Left ventricle myocardium inferior (tissue), 1 donor: ENCODE results near the gene SLC17A2. TPM values are rescaled to one million over a fixed set of nuclear protein-coding genes. Genes with fewer than 3 reads are reported as not detected.
A peak's percentile ranks its signal among the peaks of the same experiment; 100 is the strongest.

Experiments
- DNase-seq: peaks from one replicate; pipeline ENCODE4 v3.0.0-alpha.2; 2020
- H3K27ac ChIP-seq: fragments of 200-600 bp; replicated peaks from 2 replicates; pipeline ENCODE4 v1.8.0; 2021
- H3K27me3 ChIP-seq: fragments of 200-600 bp; 2 replicates; pipeline ENCODE4 v1.8.0; 2021; ENCODE audit warnings: low read depth
- H3K36me3 ChIP-seq: fragments of 200-600 bp; 2 replicates; pipeline ENCODE4 v1.8.0; 2021
- H3K4me1 ChIP-seq: fragments of 200-600 bp; 2 replicates; pipeline ENCODE4 v1.8.0; 2021
- H3K4me3 ChIP-seq: fragments of 200-600 bp; 2 replicates; pipeline ENCODE4 v1.8.0; 2021; ENCODE audit warnings: mild to moderate bottlenecking, moderate library complexity
- H3K9me3 ChIP-seq: fragments of 200-600 bp; replicated peaks from 2 replicates; pipeline ENCODE4 v1.8.0; 2021
- intact Hi-C: fragments of 100-400 bp; cut with micrococcal nuclease; formaldehyde crosslinking; loops from one replicate; pipeline ENCODE4 v1.11.0; 2022
- long read RNA-seq: library from polyadenylated mRNA; unstranded; transcript quantifications from one replicate; pipeline ENCODE4 v2.0.0, GENCODE V29; 2021
- total RNA-seq: library from RNA; stranded (reverse); fragmentation: NEBNext Ultra II Directional; extraction: Animal tissue kit (Norgen Biotek cat#: 25700); gene quantifications from one replicate; pipeline ENCODE4 v1.2.1, GENCODE V29; 2021
- TF ChIP-seq, protein P1 (sequence below): fragments of 200-600 bp; IDR thresholded peaks from 2 replicates; pipeline ENCODE4 v1.8.0; 2021; ENCODE audit warnings: antibody characterized with exemption, mild to moderate bottlenecking, borderline replicate concordance
- donor health status: DM: no; HTN: yes; CAD: no; lungs with severe emphysema.

Gene SLC17A2, protein sequence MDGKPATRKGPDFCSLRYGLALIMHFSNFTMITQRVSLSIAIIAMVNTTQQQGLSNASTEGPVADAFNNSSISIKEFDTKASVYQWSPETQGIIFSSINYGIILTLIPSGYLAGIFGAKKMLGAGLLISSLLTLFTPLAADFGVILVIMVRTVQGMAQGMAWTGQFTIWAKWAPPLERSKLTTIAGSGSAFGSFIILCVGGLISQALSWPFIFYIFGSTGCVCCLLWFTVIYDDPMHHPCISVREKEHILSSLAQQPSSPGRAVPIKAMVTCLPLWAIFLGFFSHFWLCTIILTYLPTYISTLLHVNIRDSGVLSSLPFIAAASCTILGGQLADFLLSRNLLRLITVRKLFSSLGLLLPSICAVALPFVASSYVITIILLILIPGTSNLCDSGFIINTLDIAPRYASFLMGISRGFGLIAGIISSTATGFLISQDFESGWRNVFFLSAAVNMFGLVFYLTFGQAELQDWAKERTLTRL
- not detected for total RNA-seq
- long read RNA-seq, result 0 reads

DNA sequence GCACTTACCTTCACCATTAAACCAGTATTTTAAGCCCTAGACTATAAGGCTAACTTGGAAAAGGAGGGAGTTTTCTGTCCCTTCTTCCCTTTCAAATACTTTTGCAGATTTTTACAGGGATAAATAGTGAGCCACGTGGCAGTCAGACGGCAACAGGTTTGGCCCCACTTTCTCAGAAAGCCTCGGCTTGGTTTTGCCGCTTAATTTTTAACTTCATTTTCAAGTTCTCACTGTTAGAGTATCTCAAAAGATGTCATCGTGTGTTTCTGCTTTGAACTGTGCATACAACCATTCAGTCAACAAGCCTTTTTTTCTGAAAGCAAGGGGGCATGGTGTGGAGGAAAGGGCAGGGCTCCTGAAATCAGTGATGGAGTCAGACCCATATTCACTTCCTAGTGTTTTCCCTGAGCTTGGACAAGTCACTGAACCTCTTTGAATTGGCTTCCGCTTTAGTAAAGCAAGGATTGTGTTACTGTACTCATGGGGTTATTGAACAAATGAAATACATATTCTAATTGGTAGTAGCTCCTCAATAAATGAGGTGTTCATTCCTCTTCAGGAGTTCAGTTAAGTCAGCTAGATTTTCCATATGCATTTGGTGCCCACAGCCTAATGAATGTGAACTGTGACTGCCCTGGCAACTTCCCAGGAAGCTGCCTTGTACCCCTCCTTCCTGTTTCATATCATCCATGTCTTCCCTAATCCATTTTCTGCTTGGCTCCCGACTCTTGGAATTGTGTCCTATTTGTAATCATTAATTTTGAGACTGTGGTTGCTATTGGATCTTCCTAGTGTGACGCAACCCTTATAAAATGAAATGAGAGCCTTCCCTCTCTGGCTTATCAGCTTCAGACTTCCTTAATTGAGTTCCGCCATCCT, at the start of gene SLC17A2:
SLC17A2 (minus strand) TSS at position 160 of the 879 bp plus-strand sequence. CDS start 4,895 bp downstream, outside the sequence.
- DNase-seq, result no peak
- Histone ChIP-seq H3K4me1 (no peaks in the 10 kb centered on the region), H3K27ac (no peak within 1 kb of the TSS), H3K9me3 (no peaks in the 10 kb centered on the region), H3K4me3 (no peak within 1 kb of the TSS), H3K27me3 (no peaks in the 10 kb centered on the region), H3K36me3 (no peaks in the 10 kb centered on the region)
- TF ChIP-seq, protein P1, sequence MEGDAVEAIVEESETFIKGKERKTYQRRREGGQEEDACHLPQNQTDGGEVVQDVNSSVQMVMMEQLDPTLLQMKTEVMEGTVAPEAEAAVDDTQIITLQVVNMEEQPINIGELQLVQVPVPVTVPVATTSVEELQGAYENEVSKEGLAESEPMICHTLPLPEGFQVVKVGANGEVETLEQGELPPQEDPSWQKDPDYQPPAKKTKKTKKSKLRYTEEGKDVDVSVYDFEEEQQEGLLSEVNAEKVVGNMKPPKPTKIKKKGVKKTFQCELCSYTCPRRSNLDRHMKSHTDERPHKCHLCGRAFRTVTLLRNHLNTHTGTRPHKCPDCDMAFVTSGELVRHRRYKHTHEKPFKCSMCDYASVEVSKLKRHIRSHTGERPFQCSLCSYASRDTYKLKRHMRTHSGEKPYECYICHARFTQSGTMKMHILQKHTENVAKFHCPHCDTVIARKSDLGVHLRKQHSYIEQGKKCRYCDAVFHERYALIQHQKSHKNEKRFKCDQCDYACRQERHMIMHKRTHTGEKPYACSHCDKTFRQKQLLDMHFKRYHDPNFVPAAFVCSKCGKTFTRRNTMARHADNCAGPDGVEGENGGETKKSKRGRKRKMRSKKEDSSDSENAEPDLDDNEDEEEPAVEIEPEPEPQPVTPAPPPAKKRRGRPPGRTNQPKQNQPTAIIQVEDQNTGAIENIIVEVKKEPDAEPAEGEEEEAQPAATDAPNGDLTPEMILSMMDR, result no peak
- intact Hi-C loops, result no loop called here

DNA sequence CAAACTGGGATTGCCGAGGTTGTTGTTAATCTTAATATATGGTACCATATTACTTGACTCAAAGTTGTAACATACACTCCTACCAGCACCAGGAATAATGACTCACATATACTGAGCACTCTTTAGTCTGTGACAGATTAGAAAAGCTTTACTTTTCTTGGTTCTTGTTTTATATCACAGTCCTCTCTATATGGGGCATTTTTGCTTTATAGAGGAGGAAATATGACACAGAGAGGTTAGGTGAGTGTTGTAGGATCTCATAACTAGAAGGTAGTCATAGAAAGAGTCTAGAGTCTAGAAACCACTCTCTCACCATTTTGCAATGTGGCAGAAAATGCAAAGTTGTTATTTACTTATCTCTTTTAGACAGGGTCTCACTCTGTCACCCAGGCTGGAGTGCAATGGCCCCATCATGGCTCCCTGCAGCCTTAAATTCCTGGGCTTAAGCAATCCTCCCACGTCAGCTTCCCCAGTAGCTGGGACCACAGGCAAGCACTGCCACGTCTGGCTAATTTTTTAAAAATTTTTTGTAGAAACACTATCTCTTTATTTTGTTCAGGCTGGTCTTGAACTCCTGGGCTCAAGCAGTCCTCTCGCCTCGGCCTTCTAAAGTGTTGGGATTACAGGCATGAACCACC, 45.6 kb upstream of the SLC17A2 start:
- Histone ChIP-seq H3K36me3 (peaks cover 80% of the 10 kb centered on the region), H3K27ac (no peak overlapping the region)
- TF ChIP-seq, protein P1, result no peak

GRCh38 chr6:25973923-25974555, 43.5 kb upstream of the SLC17A2 start:
- TF ChIP-seq, protein P1, result no peak
- Histone ChIP-seq H3K27me3 (no peaks in the 10 kb centered on the region), H3K9me3 (no peaks in the 10 kb centered on the region), H3K36me3 (peaks cover 94% of the 10 kb centered on the region), H3K4me1 (peaks cover 23% of the 10 kb centered on the region), H3K27ac (no peak overlapping the region), H3K4me3 (no peak overlapping the region)
- DNase-seq, result no peak
- intact Hi-C loops, result no loop called here

More for the DNA sequence above, 45.6 kb upstream of the SLC17A2 start:
- no peaks in the 10 kb centered on the region for H3K27me3 ChIP-seq
- H3K9me3 ChIP-seq, result no peaks in the 10 kb centered on the region
- H3K4me3 ChIP-seq, result no peak overlapping the region
- DNase-seq, result no peak
- intact Hi-C loops, result no loop called here
- H3K4me1 ChIP-seq, result peaks cover 12% of the 10 kb centered on the region

DNA sequence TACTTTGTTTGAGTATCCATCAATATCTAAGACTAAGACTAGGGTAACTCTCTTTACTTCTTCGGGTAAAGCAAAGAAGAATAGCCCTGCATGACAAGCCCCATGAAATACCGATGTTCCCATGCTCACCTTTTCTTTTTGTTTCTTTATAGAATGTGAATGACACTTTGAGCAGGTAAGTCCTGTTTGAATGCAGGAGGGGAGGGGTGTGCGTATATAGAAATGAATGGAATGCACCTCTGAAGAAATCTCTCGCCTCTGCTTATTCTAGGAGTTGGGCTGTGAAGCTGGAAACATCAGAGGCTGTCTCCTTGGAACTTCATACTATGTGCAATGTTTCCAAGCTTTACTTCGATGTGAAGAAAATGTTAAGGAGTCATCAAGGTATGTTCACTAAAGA, 42.4 kb upstream of the SLC17A2 start:
- H3K27me3 ChIP-seq, result no peaks in the 10 kb centered on the region
- H3K9me3 ChIP-seq, result no peaks in the 10 kb centered on the region
- intact Hi-C loops, result no loop called here
- no peak for DNase-seq
- H3K36me3 ChIP-seq, result peaks cover 89% of the 10 kb centered on the region
- peaks cover 34% of the 10 kb centered on the region for H3K4me1 ChIP-seq
- TF ChIP-seq, protein P1, result no peak
- no peak overlapping the region for H3K4me3 ChIP-seq
- H3K27ac ChIP-seq, result no peak overlapping the region

GRCh38 chr6:25972128-25972527, 41.6 kb upstream of the SLC17A2 start:
- TF ChIP-seq, protein P1, result no peak
- Histone ChIP-seq H3K4me3 (no peak overlapping the region), H3K27me3 (no peaks in the 10 kb centered on the region), H3K4me1 (peaks cover 42% of the 10 kb centered on the region), H3K9me3 (no peaks in the 10 kb centered on the region), H3K27ac (peak overlapping the region; percentile 60), H3K36me3 (peaks cover 89% of the 10 kb centered on the region)
- intact Hi-C loops, result no loop called here
- DNase-seq, result no peak
